HTERT RPE-1 (cell line): ENCODE results near the gene ZNF468.
"Not testable (repeated sequence)": the region's sequence is repeated elsewhere in the genome, so short reads cannot be mapped to it uniquely, and the experiment has no call there.

ENCODE experiments used
- in situ Hi-C: fragments of 300-500 bp; cut with MboI; formaldehyde crosslinking; loops from 4 replicates; pipeline ENCODE4 v1.14.3; 2020; ENCODE audit warnings: low sequenced_read_pairs

ZNF468 gene

DNA sequence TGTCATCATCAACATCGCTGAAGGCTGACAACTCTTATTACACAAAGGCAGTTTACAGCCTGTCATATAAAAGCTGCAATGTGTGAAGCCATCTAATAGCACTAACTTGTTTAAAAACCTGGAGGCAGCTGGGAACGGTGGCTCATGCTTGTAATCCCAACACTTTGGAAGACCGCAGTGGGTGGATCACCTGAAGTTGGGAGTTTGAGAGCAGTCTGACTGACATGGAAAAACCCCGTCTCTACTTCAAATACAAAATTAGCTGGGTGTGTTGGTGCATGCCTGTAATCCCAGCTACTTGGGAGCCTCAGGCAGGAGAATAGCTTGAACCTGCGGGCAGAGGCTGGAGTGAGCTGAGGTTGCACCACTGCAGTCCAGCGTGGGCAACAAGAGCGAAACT is 27.6 kb downstream of the ZNF468 start:
- in situ Hi-C loops, result not testable (repeated sequence)

DNA sequence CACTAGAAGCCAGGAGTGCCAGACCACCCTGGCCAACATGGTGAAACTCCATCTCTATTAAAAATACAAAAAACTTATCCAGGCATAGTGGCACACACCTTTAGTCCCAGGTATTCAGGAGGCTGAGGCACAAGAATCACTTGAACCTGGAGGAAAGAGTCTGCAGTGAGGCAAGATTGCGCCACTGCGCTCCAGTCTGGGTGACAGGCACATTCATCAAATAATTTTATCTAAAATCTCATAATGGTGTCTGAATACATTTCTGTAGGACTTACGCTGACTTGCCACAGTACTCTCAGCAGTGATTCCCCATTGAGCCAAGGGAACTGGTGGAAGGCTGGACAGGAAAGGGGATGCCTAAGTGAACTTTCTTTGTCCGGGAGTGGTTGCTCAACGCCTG is 31.7 kb downstream of the ZNF468 start:
- in situ Hi-C loops, result no loop called here

GRCh38 chr19:52823676-52824075 is 33.7 kb downstream of the ZNF468 start:
- in situ Hi-C loops, result no loop called here

- in situ Hi-C loops, result not testable (repeated sequence)
Observed at GRCh38 chr19:52821204-52821960, 36.0 kb downstream of the ZNF468 start, which contains the start of gene ZNF28. TSS of gene ZNF28 (minus strand) at chr19:52821633. CDS start at chr19:52817958, 3,675 bp downstream.

GRCh38 chr19:52820472-52821203 is 36.8 kb downstream of the ZNF468 start:
- in situ Hi-C loops, result not testable (repeated sequence)

- in situ Hi-C loops, result no loop called here
Observed at GRCh38 chr19:52809801-52810200, 47.6 kb downstream of the ZNF468 start.

DNA sequence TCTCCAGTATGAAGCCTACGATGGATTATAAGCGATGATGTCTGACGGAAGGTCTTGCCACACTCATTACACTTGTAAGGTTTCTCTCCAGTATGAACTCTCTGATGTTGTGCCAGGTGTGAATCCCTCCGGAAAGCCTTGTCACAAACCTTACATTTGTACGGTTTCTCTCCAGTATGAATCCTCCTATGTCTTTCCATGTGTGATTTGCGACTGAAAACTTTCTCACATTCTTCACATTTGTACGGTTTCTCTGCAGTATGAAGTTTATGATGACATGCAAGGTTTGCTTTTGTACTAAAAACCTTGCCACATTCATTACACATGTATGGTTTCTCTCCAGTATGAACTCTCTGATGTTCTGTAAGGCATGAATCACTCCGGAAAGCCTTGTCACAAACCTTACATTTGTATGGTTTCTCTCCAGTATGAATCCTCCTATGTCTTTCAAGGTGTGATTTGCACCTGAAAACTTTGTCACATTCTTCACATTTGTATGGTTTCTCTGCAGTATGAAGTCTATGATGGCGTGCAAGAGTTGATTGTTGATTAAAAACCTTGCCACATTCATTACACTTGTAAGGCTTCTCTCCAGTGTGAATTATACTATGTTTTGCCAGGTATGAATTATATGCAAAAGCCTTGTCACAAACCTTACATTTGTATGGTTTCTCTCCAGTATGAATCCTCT is 57.3 kb downstream of the ZNF468 start:
- in situ Hi-C loops, result not testable (repeated sequence)

GRCh38 chr19:52789440-52789839 is 68.0 kb downstream of the ZNF468 start:
- in situ Hi-C loops, result no loop called here
